NT2/D1 (cell line): ENCODE measurements around the gene ERCC1.

Experiments used
- SUZ12 ChIP-seq: IDR thresholded peaks from 2 replicates; pipeline ENCODE4 v1.6.1; 2011; ENCODE audit not compliant: insufficient read length, insufficient read depth; ENCODE audit errors: extremely low read depth
- YY1 ChIP-seq: IDR thresholded peaks from 2 replicates; pipeline ENCODE4 v1.6.1; 2011; ENCODE audit not compliant: insufficient read length, insufficient read depth
- ZNF274 ChIP-seq: IDR thresholded peaks from 2 replicates; pipeline ENCODE4 v1.6.1; 2011; ENCODE audit warnings: mild to moderate bottlenecking, low read depth, low read length

- no peak for TF ChIP-seq ZNF274
- TF ChIP-seq YY1 = no peak
- TF ChIP-seq SUZ12 = no peak
These were observed 18.7 kb upstream of the ERCC1 start for GRCh38 chr19:45442408-45442777.
